ENCODE measurements around the gene SLC39A11. TPM values are rescaled to one million over a fixed set of nuclear protein-coding genes. Genes with fewer than 3 reads are reported as not detected.

Gene SLC39A11
- total and polyA plus RNA-seq, 2 of the 13 experiments (the other 11 are each of a cell fraction or from before 2014, with no cell fraction given), result 17.2 to 31.5 TPM

DNA sequence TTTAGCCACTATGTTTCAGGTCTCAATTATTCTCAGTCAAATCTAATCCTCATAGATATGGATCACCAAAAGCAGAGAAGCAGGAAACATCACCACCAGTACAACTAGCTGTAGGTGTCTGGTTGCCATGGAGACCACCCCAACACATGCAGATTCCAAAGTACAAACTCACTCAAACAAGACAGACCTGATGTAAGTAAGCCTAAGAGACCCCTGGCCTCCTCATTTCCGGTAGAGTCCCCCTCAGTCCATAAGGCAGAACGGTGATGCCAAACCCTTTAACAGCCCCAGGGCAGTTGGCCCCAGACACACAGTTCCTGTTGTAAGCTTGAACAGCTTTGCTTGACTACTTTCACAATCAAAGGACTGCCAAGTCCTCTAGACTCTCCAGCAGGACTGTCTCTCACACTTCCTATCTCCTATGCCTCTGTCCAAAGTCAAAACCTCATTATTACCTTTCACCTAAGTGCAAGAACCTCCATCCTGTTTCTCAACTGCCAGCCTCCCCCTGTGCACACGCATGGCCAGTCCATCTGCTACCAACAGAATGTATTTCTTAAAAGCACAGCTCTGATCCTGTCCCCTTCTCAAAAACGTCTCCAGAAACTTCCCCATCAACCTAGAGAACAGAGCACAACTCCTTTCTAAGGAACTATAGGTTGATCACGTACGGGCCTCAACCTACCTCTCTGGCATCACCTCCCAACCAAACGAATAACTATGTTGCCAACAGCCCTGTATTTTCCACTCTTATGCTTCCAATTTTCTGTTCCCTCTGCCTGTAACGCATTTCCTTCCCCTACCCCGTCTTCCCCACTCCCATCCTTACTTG is 23.9 kb downstream of the SLC39A11 start (continued):
- TF ChIP-seq, protein P1, sequence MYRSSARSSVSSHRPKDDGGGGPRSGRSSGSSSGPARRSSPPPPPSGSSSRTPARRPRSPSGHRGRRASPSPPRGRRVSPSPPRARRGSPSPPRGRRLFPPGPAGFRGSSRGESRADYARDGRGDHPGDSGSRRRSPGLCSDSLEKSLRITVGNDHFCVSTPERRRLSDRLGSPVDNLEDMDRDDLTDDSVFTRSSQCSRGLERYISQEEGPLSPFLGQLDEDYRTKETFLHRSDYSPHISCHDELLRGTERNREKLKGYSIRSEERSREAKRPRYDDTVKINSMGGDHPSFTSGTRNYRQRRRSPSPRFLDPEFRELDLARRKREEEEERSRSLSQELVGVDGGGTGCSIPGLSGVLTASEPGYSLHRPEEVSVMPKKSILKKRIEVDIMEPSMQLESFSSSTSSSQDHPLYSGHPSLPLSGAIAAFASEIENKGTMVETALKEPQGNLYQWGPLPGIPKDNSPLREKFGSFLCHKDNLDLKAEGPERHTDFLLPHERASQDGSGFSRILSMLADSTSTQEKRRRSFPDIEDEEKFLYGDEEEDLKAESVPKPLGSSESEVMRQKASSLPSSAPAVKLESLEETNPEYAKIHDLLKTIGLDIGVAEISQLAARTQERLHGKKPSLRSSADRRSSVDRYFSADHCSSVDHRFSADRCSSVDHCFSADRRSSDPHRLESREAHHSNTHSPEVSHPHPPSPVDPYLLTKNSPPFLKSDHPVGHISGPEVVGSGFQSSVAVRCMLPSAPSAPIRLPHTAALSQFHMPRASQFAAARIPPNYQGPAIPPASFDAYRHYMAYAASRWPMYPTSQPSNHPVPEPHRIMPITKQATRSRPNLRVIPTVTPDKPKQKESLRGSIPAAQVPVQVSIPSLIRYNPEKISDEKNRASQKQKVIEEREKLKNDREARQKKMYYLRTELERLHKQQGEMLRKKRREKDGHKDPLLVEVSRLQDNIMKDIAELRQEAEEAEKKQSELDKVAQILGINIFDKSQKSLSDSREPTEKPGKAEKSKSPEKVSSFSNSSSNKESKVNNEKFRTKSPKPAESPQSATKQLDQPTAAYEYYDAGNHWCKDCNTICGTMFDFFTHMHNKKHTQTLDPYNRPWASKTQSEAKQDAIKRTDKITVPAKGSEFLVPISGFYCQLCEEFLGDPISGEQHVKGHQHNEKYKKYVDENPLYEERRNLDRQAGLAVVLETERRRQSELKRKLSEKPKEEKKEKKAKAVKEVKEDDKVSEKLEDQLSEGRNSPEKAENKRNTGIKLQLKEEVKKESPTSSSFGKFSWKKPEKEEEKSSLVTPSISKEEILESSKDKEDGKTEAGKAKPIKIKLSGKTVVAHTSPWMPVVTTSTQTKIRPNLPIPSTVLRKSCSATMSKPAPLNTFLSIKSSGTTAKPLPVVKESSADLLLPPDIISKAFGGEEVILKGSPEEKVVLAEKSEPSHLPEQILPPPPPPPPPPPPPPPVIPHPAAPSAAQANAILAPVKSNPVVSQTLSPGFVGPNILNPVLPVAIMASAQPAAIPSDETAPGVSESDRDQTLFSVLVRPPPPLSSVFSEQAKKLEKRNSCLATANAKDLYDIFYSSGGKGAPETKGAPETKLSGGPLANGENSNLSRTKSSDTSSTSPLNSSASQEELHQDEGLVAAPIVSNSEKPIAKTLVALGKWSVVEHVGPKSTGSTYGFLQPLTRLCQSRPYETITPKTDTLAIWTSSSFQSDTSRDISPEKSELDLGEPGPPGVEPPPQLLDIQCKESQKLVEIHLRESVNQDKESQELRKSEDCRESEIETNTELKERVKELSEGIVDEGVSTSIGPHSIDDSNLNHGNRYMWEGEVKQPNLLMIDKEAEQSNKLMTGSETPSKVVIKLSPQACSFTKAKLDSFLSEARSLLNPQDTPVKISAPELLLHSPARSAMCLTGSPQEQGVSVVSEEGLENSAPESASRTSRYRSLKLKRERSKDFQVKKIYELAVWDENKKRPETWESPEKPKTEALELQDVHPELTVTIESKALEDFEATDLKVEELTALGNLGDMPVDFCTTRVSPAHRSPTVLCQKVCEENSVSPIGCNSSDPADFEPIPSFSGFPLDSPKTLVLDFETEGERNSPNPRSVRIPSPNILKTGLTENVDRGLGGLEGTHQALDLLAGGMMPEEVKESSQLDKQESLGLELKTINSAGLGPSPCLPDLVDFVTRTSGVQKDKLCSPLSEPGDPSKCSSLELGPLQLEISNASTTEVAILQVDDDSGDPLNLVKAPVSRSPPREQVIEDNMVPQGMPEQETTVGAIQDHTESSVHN (CRISPR knock-in tag; IDR thresholded peaks at IDR 0.05), result 0 out of 2 replicates have a peak, but pooled peaks have one; percentile 64
- TF ChIP-seq KMT2A (CRISPR knock-in tag; IDR thresholded peaks at IDR 0.05) (no peak), ZNF432 (CRISPR knock-in tag; IDR thresholded peaks at IDR 0.05; ENCODE audit: borderline replicate concordance) (no peak), KDM6A (CRISPR knock-in tag; IDR thresholded peaks at IDR 0.05; ENCODE audit: low read depth) (peak; percentile 97), MATR3 (CRISPR knock-in tag; IDR thresholded peaks at IDR 0.05) (no peak), GTF2F1 (IDR thresholded peaks at IDR 0.05; ENCODE audit: low read length) (no peak), XRCC5 (optimal IDR thresholded peaks at IDR 0.05; ENCODE audit: low read length) (peak; percentile 20), ZNF816 (CRISPR knock-in tag; IDR thresholded peaks at IDR 0.05; ENCODE audit: borderline replicate concordance) (no peak), NFIB (CRISPR knock-in tag; IDR thresholded peaks at IDR 0.05; ENCODE audit: borderline replicate concordance) (no peak), NFE2L2 (IDR thresholded peaks at IDR 0.05; ENCODE audit: low read length) (no peak), SMARCC2 (IDR thresholded peaks at IDR 0.05) (no peak), KLF9 (CRISPR knock-in tag; IDR thresholded peaks at IDR 0.05; ENCODE audit: low read depth) (no peak), GFI1 (CRISPR knock-in tag; IDR thresholded peaks at IDR 0.05; ENCODE audit: borderline replicate concordance) (no peak)
- TF ChIP-seq, protein P2, sequence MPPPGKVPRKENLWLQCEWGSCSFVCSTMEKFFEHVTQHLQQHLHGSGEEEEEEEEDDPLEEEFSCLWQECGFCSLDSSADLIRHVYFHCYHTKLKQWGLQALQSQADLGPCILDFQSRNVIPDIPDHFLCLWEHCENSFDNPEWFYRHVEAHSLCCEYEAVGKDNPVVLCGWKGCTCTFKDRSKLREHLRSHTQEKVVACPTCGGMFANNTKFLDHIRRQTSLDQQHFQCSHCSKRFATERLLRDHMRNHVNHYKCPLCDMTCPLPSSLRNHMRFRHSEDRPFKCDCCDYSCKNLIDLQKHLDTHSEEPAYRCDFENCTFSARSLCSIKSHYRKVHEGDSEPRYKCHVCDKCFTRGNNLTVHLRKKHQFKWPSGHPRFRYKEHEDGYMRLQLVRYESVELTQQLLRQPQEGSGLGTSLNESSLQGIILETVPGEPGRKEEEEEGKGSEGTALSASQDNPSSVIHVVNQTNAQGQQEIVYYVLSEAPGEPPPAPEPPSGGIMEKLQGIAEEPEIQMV (CRISPR knock-in tag; IDR thresholded peaks at IDR 0.05; ENCODE audit: low read depth), result no peak
- TF ChIP-seq, protein P3, sequence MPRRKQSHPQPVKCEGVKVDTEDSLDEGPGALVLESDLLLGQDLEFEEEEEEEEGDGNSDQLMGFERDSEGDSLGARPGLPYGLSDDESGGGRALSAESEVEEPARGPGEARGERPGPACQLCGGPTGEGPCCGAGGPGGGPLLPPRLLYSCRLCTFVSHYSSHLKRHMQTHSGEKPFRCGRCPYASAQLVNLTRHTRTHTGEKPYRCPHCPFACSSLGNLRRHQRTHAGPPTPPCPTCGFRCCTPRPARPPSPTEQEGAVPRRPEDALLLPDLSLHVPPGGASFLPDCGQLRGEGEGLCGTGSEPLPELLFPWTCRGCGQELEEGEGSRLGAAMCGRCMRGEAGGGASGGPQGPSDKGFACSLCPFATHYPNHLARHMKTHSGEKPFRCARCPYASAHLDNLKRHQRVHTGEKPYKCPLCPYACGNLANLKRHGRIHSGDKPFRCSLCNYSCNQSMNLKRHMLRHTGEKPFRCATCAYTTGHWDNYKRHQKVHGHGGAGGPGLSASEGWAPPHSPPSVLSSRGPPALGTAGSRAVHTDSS (CRISPR knock-in tag; conservative IDR thresholded peaks at IDR 0.05), result no peak
- TF ChIP-seq, protein P4, sequence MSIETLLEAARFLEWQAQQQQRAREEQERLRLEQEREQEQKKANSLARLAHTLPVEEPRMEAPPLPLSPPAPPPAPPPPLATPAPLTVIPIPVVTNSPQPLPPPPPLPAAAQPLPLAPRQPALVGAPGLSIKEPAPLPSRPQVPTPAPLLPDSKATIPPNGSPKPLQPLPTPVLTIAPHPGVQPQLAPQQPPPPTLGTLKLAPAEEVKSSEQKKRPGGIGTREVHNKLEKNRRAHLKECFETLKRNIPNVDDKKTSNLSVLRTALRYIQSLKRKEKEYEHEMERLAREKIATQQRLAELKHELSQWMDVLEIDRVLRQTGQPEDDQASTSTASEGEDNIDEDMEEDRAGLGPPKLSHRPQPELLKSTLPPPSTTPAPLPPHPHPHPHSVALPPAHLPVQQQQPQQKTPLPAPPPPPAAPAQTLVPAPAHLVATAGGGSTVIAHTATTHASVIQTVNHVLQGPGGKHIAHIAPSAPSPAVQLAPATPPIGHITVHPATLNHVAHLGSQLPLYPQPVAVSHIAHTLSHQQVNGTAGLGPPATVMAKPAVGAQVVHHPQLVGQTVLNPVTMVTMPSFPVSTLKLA (IDR thresholded peaks at IDR 0.05), result no peak

Measured in HepG2 (cell line).